Measurements from ENCODE around the gene PLAGL2. TPM values are rescaled to one million over a fixed set of nuclear protein-coding genes. Genes with fewer than 3 reads are reported as not detected.

PLAGL2 gene
- total RNA-seq, 1 experiment from 2014 or later = 44.4 TPM

- Histone ChIP-seq H2BK5ac (ENCODE audit: insufficient read length, low read length) (no peak overlapping the region), H3K14ac (ENCODE audit: insufficient read depth, low read length) (no peak overlapping the region), H2BK12ac (ENCODE audit: insufficient read length, low read depth, low read length) (no peak overlapping the region), H4K20me1 (ENCODE audit: control insufficient read depth, insufficient read depth, insufficient read length) (no peaks in the 10 kb centered on the region), H3K9me3 (ENCODE audit: control insufficient read depth, low read depth, low read length) (no peaks in the 10 kb centered on the region), H2BK15ac (ENCODE audit: low read depth, low read length) (no peak overlapping the region), H3K56ac (ENCODE audit: insufficient read length, low read depth, low read length) (no peak overlapping the region), H3K79me1 (ENCODE audit: insufficient read depth, low read depth, low read length, poor library complexity, severe bottlenecking) (no peaks in the 10 kb centered on the region), H3K23me2 (ENCODE audit: insufficient read length, low read depth, low read length, poor library complexity, severe bottlenecking) (no peaks in the 10 kb centered on the region), H3K4me2 (ENCODE audit: insufficient read depth, insufficient read length, low read length) (no peak overlapping the region), H3K23ac (ENCODE audit: insufficient read length, low read depth, low read length) (no peak overlapping the region), H4K5ac (ENCODE audit: insufficient read length, low read depth, low read length) (no peak overlapping the region), H3K79me2 (ENCODE audit: insufficient read depth, low read length) (no peaks in the 10 kb centered on the region), H3K4me1 (ENCODE audit: insufficient read depth, low read length) (no peaks in the 10 kb centered on the region), H2BK120ac (ENCODE audit: low read depth, low read length, poor library complexity, severe bottlenecking) (no peak overlapping the region), H3K27ac (ENCODE audit: insufficient read length, low read depth, low read length) (no peak overlapping the region), H4K8ac (replicated peaks; ENCODE audit: insufficient read length, low read depth, low read length) (no peak overlapping the region), H3K18ac (ENCODE audit: insufficient read length, low read depth, low read length) (no peak overlapping the region), H2BK20ac (ENCODE audit: low read depth, low read length, poor library complexity, severe bottlenecking) (no peak overlapping the region), H2AK5ac (ENCODE audit: insufficient read length, low read length) (no peak overlapping the region), H3K9ac (ENCODE audit: extremely low read depth, insufficient read length, low read length) (no peak overlapping the region), H2AFZ (ENCODE audit: low read length) (no peak overlapping the region), H3K27me3 (ENCODE audit: insufficient read depth, low read length) (no peaks in the 10 kb centered on the region), H3K4ac (ENCODE audit: low read depth, low read length) (no peak overlapping the region), H3T11ph (ENCODE audit: low read length) (no peak overlapping the region), H4K91ac (ENCODE audit: insufficient read length, low read depth, low read length) (no peak overlapping the region)
- H3K36me3 Mint-ChIP-seq (ENCODE audit: insufficient read depth in 1 of 3, low read depth in 3 of 3) = peaks cover 4 to 5% (median 4%) of the 10 kb centered on the region in 3 experiments; a peak in 5 of 7 replicates
- TF ChIP-seq CTCF (conservative IDR thresholded peaks at IDR 0.05) = no peak
- peaks cover 4 to 5% of the 10 kb centered on the region in 2 experiments for H3K9me3 Mint-ChIP-seq
- H3K4me1 Mint-ChIP-seq = 0 out of 4 replicates have a peak, but pooled peaks cover 0 to 2% of the 10 kb centered on the region in 2 experiments
- WGBS (ENCODE audit: extremely low coverage, insufficient read length, low lambda C conversion rate) = no CpG with 5 or more reads among the region's 2 CpGs
- no peak overlapping the region for H3K4me3 Mint-ChIP-seq
- no peak for DNase-seq
- no peak overlapping the region for H3K27ac Mint-ChIP-seq
- H3K27me3 Mint-ChIP-seq (ENCODE audit: low read depth) = no peaks in the 10 kb centered on the region; the same call in 1 of the 2 replicates
Measured at GRCh38 chr20:32181606-32182005, 25.9 kb downstream of the PLAGL2 start.

Data from H9 (cell line).